Osteocyte (in vitro differentiated cells): ENCODE results near the gene GCA. TPM values are rescaled to one million over a fixed set of nuclear protein-coding genes. Genes with fewer than 3 reads are reported as not detected.
A peak's percentile ranks its signal among the peaks of the same experiment; 100 is the strongest.

Experiments used
- DNase-seq: peaks from one replicate; pipeline ENCODE4 v3.0.0; 2021; ENCODE audit warnings: mixed read lengths; ENCODE audit not compliant: unreplicated experiment; ENCODE audit errors: extremely low spot score
- H3K27ac Mint-ChIP-seq: one replicate; pipeline ENCODE4 v1.8.0; 2021; ENCODE audit warnings: mild to moderate bottlenecking, mixed read lengths; ENCODE audit not compliant: unreplicated experiment
- H3K27me3 Mint-ChIP-seq: one replicate; pipeline ENCODE4 v1.8.0; 2021; ENCODE audit warnings: mixed read lengths; ENCODE audit not compliant: unreplicated experiment
- H3K36me3 Mint-ChIP-seq: one replicate; pipeline ENCODE4 v1.8.0; 2021; ENCODE audit warnings: mixed read lengths; ENCODE audit not compliant: unreplicated experiment
- H3K4me1 Mint-ChIP-seq: one replicate; pipeline ENCODE4 v1.8.0; 2021; ENCODE audit warnings: mixed read lengths; ENCODE audit not compliant: unreplicated experiment
- H3K4me3 Mint-ChIP-seq: one replicate; pipeline ENCODE4 v1.8.0; 2021; ENCODE audit warnings: mild to moderate bottlenecking, moderate library complexity, mixed read lengths; ENCODE audit not compliant: unreplicated experiment
- H3K9me3 Mint-ChIP-seq: one replicate; pipeline ENCODE4 v1.8.0; 2021; ENCODE audit warnings: mixed read lengths; ENCODE audit not compliant: unreplicated experiment
- total RNA-seq: library from RNA; stranded (reverse); gene quantifications from 2 replicates; pipeline ENCODE4 v1.2.1, GENCODE V29; 2021
- TF ChIP-seq, protein P1 (sequence below): fragments of 200-600 bp; sonication (generic); IDR thresholded peaks from 2 replicates; pipeline ENCODE4 v1.5.0; 2021; ENCODE audit warnings: antibody characterized with exemption, mild to moderate bottlenecking, moderate library complexity

Gene GCA
- total RNA-seq, 1 donor from 2014 or later, result 4.0 TPM

DNA sequence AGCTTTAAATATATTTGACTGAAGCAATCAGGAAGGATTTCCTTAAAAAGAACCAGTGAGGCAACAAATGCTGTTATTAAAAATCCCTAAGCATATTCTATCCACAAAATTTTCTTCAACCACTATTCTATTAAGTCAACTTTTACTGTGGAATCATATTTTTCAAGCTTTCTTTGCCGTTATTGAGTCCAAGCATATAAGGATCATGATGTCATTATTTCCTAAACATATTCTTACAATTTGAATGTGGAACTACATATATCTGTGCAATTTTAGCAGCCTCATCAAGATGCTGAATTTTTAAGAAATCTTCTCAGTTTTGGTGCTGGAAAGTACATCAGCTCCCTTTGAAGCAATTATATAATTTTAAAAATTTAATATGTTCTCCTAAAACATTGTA is 31.1 kb upstream of the GCA start:
- no peaks in the 10 kb centered on the region for H3K9me3 Mint-ChIP-seq
- H3K4me3 Mint-ChIP-seq, result no peak overlapping the region
- TF ChIP-seq, protein P1, sequence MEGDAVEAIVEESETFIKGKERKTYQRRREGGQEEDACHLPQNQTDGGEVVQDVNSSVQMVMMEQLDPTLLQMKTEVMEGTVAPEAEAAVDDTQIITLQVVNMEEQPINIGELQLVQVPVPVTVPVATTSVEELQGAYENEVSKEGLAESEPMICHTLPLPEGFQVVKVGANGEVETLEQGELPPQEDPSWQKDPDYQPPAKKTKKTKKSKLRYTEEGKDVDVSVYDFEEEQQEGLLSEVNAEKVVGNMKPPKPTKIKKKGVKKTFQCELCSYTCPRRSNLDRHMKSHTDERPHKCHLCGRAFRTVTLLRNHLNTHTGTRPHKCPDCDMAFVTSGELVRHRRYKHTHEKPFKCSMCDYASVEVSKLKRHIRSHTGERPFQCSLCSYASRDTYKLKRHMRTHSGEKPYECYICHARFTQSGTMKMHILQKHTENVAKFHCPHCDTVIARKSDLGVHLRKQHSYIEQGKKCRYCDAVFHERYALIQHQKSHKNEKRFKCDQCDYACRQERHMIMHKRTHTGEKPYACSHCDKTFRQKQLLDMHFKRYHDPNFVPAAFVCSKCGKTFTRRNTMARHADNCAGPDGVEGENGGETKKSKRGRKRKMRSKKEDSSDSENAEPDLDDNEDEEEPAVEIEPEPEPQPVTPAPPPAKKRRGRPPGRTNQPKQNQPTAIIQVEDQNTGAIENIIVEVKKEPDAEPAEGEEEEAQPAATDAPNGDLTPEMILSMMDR, result no peak
- no peak for DNase-seq
- no peak overlapping the region for H3K27ac Mint-ChIP-seq
- H3K27me3 Mint-ChIP-seq, result peaks cover 4% of the 10 kb centered on the region
- H3K36me3 Mint-ChIP-seq, result peaks cover 12% of the 10 kb centered on the region
- H3K4me1 Mint-ChIP-seq, result peaks cover 16% of the 10 kb centered on the region

DNA sequence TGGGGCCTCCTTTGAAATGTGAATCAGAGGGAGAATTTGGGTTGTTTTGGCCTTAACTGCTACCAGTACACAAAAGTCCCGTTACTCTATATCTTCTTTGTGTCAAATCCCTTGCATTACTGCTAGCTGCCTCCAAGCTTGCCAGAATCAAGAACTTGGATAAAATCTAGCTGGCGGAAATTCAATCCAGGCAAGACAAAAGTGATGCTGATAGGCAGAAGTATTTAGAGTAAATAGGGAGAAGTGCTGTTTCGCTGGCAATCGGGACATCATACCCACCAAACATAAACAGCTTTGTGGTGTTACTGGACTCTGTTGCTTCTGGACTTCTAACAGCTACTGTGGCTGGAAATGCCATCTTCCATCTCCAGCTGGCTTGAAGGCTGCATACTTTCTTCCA is 28.0 kb upstream of the GCA start:
- TF ChIP-seq, protein P1, result no peak
- Mint-ChIP-seq H3K36me3 (no peaks in the 10 kb centered on the region), H3K9me3 (no peaks in the 10 kb centered on the region), H3K4me3 (no peak overlapping the region), H3K27ac (no peak overlapping the region), H3K27me3 (peaks cover 6% of the 10 kb centered on the region), H3K4me1 (peaks cover 30% of the 10 kb centered on the region)
- DNase-seq, result no peak

DNA sequence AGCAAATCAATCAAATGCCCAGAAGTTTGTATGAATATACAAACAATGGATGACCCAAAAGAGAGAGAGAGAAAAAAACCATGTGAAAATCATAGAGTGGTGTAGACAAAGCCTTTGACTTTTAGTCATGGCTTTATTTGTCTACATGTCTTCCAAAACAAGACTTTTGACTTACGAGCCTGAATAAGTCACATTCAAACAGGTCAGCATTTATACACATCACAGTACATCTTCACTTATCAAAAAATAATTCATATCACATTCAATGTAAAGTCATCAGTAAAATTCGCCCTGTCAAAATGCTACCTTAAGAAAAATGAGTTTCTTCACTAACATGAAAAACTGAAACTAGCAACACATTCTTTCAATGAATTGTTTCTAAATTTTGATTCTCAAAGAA is 27.3 kb upstream of the GCA start:
- H3K4me1 Mint-ChIP-seq, result peaks cover 30% of the 10 kb centered on the region

DNA sequence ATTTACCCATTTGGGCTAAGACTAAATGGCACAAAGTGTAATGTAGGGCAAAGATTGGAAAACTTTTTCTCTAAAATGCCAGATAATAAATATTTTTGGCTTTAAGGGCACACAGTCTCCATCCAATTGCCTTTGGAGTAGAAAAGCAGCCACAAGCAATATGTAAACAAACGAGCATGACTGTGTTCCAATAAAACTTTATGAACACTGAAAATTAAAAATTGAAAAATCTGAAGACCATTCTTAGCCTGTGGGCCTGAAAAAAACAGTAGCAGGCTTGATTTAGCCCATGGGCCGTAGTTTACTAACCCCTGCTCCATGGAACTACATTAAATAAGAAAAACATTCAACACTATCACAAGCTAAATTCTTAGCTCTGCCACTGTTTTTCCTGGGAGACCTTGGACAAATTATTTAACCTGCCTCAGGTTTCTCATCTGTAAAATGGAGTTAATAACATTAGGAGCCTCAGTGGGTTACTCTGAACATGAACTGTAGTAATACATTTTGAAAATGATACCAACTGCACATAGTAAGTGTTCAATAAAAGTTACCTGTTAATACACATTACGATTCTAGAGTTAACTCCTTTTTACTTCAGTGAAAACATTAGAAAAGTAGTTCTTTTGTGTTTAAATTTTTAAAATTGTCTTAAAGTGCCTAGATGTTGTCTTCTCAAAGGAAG is 26.7 kb upstream of the GCA start:
- H3K4me1 Mint-ChIP-seq, result peaks cover 30% of the 10 kb centered on the region
- no peak for DNase-seq
- no peak overlapping the region for H3K27ac Mint-ChIP-seq
- H3K27me3 Mint-ChIP-seq, result peaks cover 3% of the 10 kb centered on the region
- H3K9me3 Mint-ChIP-seq, result no peaks in the 10 kb centered on the region
- peak overlapping the region; percentile 87 for H3K4me3 Mint-ChIP-seq
- no peaks in the 10 kb centered on the region for H3K36me3 Mint-ChIP-seq
- TF ChIP-seq, protein P1, result no peak

More for the DNA sequence above, 27.3 kb upstream of the GCA start:
- H3K27ac Mint-ChIP-seq, result no peak overlapping the region
- DNase-seq, result no peak
- H3K4me3 Mint-ChIP-seq, result no peak overlapping the region
- H3K27me3 Mint-ChIP-seq, result peaks cover 6% of the 10 kb centered on the region
- no peaks in the 10 kb centered on the region for H3K9me3 Mint-ChIP-seq
- no peaks in the 10 kb centered on the region for H3K36me3 Mint-ChIP-seq
- TF ChIP-seq, protein P1, result no peak

DNA sequence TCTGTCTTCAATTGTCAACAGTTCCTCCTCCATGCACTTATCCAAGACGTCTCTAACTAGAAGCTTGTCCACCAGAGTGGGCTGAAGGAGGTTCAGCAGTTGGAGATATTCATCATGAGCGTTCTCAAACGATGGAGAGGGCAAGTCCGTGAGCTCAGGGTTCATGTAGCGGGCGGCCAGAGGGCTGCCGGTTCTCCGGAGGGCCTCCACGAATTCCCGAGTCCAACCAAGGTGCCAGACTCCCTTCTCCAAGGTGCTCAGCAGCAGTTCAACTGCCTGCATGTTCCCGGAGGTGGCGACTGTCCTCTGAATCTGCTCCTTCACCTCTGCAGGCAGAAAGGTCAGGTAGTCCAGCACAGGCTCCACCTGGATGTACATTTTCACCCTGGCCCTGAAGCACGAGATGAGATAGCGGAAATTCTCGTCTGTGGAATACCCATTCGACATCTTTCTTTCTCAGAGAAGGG is 26.0 kb upstream of the GCA start:
- Mint-ChIP-seq H3K27ac (peak overlapping the region; percentile 71), H3K36me3 (no peaks in the 10 kb centered on the region), H3K27me3 (peaks cover 3% of the 10 kb centered on the region), H3K4me3 (peak overlapping the region; percentile 87), H3K9me3 (no peaks in the 10 kb centered on the region), H3K4me1 (peaks cover 30% of the 10 kb centered on the region)
- no peak for DNase-seq
- TF ChIP-seq, protein P1, result no peak
